ENCODE results near the gene CACNA1C.

- TF ChIP-seq CTCF (IDR thresholded peaks at IDR 0.05) (no peak), POLR2AphosphoS5 (IDR thresholded peaks at IDR 0.05; ENCODE audit: low read depth, low read length) (no peak), SMC3 (IDR thresholded peaks at IDR 0.05; ENCODE audit: low read depth, low read length) (no peak), TEAD4 (IDR thresholded peaks at IDR 0.05; ENCODE audit: borderline replicate concordance, insufficient read depth) (no peak), MXI1 (IDR thresholded peaks at IDR 0.05; ENCODE audit: low read depth, low read length) (no peak), EZH2phosphoT487 (IDR thresholded peaks at IDR 0.05; ENCODE audit: borderline replicate concordance, low read depth) (no peak)
Measured at GRCh38 chr12:2633176-2633824, 580.5 kb downstream of the CACNA1C start.
